NK-92 treated with Interleukin-12 subunit alpha and Interleukin-12 subunit beta, amount 100 ng/mL, for 24 hours (cell line): Measurements from ENCODE around the gene PHYHD1.

Experiments used
- DNase-seq: peaks from one replicate; lab custom pipeline; 2025; lab: John Stamatoyannopoulos, UW

Gene PHYHD1

GRCh38 chr9:128901379-128901778, 19.4 kb upstream of the PHYHD1 start:
- no peak for DNase-seq

- no peak for DNase-seq
Observed at GRCh38 chr9:128901822-128902221, 19.0 kb upstream of the PHYHD1 start.

- DNase-seq, result peak; percentile 62
Observed at GRCh38 chr9:128902351-128903078, 18.3 kb upstream of the PHYHD1 start.

GRCh38 chr9:128903079-128903461, 17.7 kb upstream of the PHYHD1 start:
- no peak for DNase-seq

- DNase-seq, result no peak
Observed at GRCh38 chr9:128903871-128904620, 16.7 kb upstream of the PHYHD1 start.

- DNase-seq, result no peak
Observed at GRCh38 chr9:128905964-128906363, 14.8 kb upstream of the PHYHD1 start.

- DNase-seq, result no peak
Observed at GRCh38 chr9:128906741-128907140, 14.0 kb upstream of the PHYHD1 start.

- DNase-seq, result no peak
Observed at GRCh38 chr9:128908372-128908771, 12.4 kb upstream of the PHYHD1 start.

GRCh38 chr9:128909859-128910258, 10.9 kb upstream of the PHYHD1 start:
- no peak for DNase-seq

GRCh38 chr9:128910906-128911305, 9.9 kb upstream of the PHYHD1 start:
- DNase-seq, result no peak

- DNase-seq, result no peak
Observed at GRCh38 chr9:128911529-128912035, 9.2 kb upstream of the PHYHD1 start.

GRCh38 chr9:128912270-128912853, 8.4 kb upstream of the PHYHD1 start:
- no peak for DNase-seq

GRCh38 chr9:128913048-128913900, 7.5 kb upstream of the PHYHD1 start:
- DNase-seq, result no peak

- DNase-seq, result no peak
Observed at GRCh38 chr9:128913995-128914772, 6.6 kb upstream of the PHYHD1 start.

GRCh38 chr9:128916204-128916603, 4.6 kb upstream of the PHYHD1 start:
- no peak for DNase-seq

GRCh38 chr9:128916745-128917144, 4.0 kb upstream of the PHYHD1 start:
- no peak for DNase-seq

GRCh38 chr9:128917151-128917849, 3.5 kb upstream of the PHYHD1 start:
- DNase-seq, result no peak

GRCh38 chr9:128918921-128919320, 1.9 kb upstream of the PHYHD1 start:
- no peak for DNase-seq

- DNase-seq, result no peak
Observed at GRCh38 chr9:128919402-128920089, 1.2 kb upstream of the PHYHD1 start.
